NCI-H82 (cell line): ENCODE data around the gene PAOX.
"Not testable (repeated sequence)": the region's sequence is repeated elsewhere in the genome, so short reads cannot be mapped to it uniquely, and the experiment has no call there.

Experiments used
- DNase-seq: peaks from one replicate; lab custom pipeline; 2025; lab: John Stamatoyannopoulos, UW

Gene PAOX

GRCh38 chr10:133385214-133385613 is 6.2 kb downstream of the PAOX start:
- no peak for DNase-seq

GRCh38 chr10:133386951-133387350 is 7.9 kb downstream of the PAOX start:
- not testable (repeated sequence) for DNase-seq

- peak; percentile 35 for DNase-seq
Measured at GRCh38 chr10:133388236-133388972, 9.3 kb downstream of the PAOX start.

GRCh38 chr10:133388973-133389818 is 10.1 kb downstream of the PAOX start:
- no peak for DNase-seq

- DNase-seq = no peak
Measured at GRCh38 chr10:133390597-133391248, 11.7 kb downstream of the PAOX start.

GRCh38 chr10:133391249-133391635 is 12.2 kb downstream of the PAOX start:
- DNase-seq = no peak

- DNase-seq = no peak
Measured at GRCh38 chr10:133391761-133392518, 12.9 kb downstream of the PAOX start.

- DNase-seq = no peak
Measured at GRCh38 chr10:133393401-133394063, 14.5 kb downstream of the PAOX start.

GRCh38 chr10:133394064-133394663 is 15.1 kb downstream of the PAOX start, which contains the start of gene MTG1:
Gene MTG1 (plus strand): TSS chr10:133394157. CDS start chr10:133394221, 64 bp downstream.
- peak; percentile 93 for DNase-seq

GRCh38 chr10:133394801-133395221 is 15.7 kb downstream of the PAOX start:
- peak; percentile 28 for DNase-seq

- DNase-seq = no peak
Measured at GRCh38 chr10:133396035-133396624, 17.1 kb downstream of the PAOX start.

GRCh38 chr10:133397938-133398337 is 18.9 kb downstream of the PAOX start:
- no peak for DNase-seq

GRCh38 chr10:133399123-133399601 is 20.1 kb downstream of the PAOX start:
- DNase-seq = no peak

- DNase-seq = no peak
Measured at GRCh38 chr10:133400624-133401424, 21.8 kb downstream of the PAOX start.

- DNase-seq = no peak
Measured at GRCh38 chr10:133401500-133401899, 22.4 kb downstream of the PAOX start.

- DNase-seq = no peak
Measured at GRCh38 chr10:133401981-133402725, 23.1 kb downstream of the PAOX start.

- no peak for DNase-seq
Measured at GRCh38 chr10:133403359-133403758, 24.3 kb downstream of the PAOX start.

GRCh38 chr10:133403784-133404183 is 24.7 kb downstream of the PAOX start:
- DNase-seq = no peak

GRCh38 chr10:133405272-133405671 is 26.2 kb downstream of the PAOX start:
- DNase-seq = no peak
